Activated CD4-positive, CD25-positive, alpha-beta regulatory T cell (primary cell): Measurements from ENCODE around the gene FBXW10B.
"Not testable (repeated sequence)": the region's sequence is repeated elsewhere in the genome, so short reads cannot be mapped to it uniquely, and the experiment has no call there.

ENCODE experiments used
- DNase-seq, 4 experiments: peaks; one replicate each; lab custom pipeline; 2025; lab: John Stamatoyannopoulos, UW

FBXW10B gene

GRCh38 chr17:15642014-15642413 lies 22.5 kb upstream of the FBXW10B start:
- DNase-seq: not testable (repeated sequence)

- DNase-seq: not testable (repeated sequence)
Observed at GRCh38 chr17:15630930-15631453, 11.5 kb upstream of the FBXW10B start.

GRCh38 chr17:15629991-15630390 lies 10.5 kb upstream of the FBXW10B start:
- DNase-seq: not testable (repeated sequence)

- not testable (repeated sequence) for DNase-seq
Observed at GRCh38 chr17:15623661-15624209, 4.2 kb upstream of the FBXW10B start.

- not testable (repeated sequence) for DNase-seq
Observed at GRCh38 chr17:15623255-15623654, 3.8 kb upstream of the FBXW10B start.

- DNase-seq: not testable (repeated sequence)
Observed at GRCh38 chr17:15622124-15622523, 2.6 kb upstream of the FBXW10B start.

- not testable (repeated sequence) for DNase-seq
Observed at GRCh38 chr17:15616828-15617227, 2.7 kb downstream of the FBXW10B start.

GRCh38 chr17:15615850-15616249 lies 3.7 kb downstream of the FBXW10B start:
- not testable (repeated sequence) for DNase-seq

GRCh38 chr17:15613111-15613510 lies 6.4 kb downstream of the FBXW10B start:
- DNase-seq: not testable (repeated sequence)

- DNase-seq: not testable (repeated sequence)
Observed at GRCh38 chr17:15592960-15593359, 26.5 kb downstream of the FBXW10B start.

GRCh38 chr17:15591986-15592385 lies 27.5 kb downstream of the FBXW10B start:
- DNase-seq: not testable (repeated sequence)

GRCh38 chr17:15590844-15591243 lies 28.7 kb downstream of the FBXW10B start:
- DNase-seq: not testable (repeated sequence)

- DNase-seq: not testable (repeated sequence)
Observed at GRCh38 chr17:15589544-15590536, 29.7 kb downstream of the FBXW10B start.

- not testable (repeated sequence) for DNase-seq
Observed at GRCh38 chr17:15588017-15588416, 31.5 kb downstream of the FBXW10B start.

GRCh38 chr17:15583313-15583712 lies 36.2 kb downstream of the FBXW10B start:
- DNase-seq: not testable (repeated sequence)

GRCh38 chr17:15581462-15581861 lies 38.0 kb downstream of the FBXW10B start:
- not testable (repeated sequence) for DNase-seq

- not testable (repeated sequence) for DNase-seq
Observed at GRCh38 chr17:15576848-15577247, 42.7 kb downstream of the FBXW10B start.

GRCh38 chr17:15574660-15575059 lies 44.8 kb downstream of the FBXW10B start:
- DNase-seq: not testable (repeated sequence)

GRCh38 chr17:15573870-15574269 lies 45.6 kb downstream of the FBXW10B start:
- not testable (repeated sequence) for DNase-seq
